Measurements from ENCODE around the gene LRRIQ1. TPM values are rescaled to one million over a fixed set of nuclear protein-coding genes. Genes with fewer than 3 reads are reported as not detected.

LRRIQ1 gene
- total and polyA plus RNA-seq, 2 of the 13 experiments (the other 11 are each of a cell fraction or from before 2014, with no cell fraction given): not detected

GRCh38 chr12:85280984-85281630, 245.0 kb downstream of the LRRIQ1 start:
- H3K27ac ChIP-seq (ENCODE audit: extremely low read length, insufficient read depth, low read length): no peak overlapping the region
- no peaks in the 10 kb centered on the region for H3K79me2 ChIP-seq (ENCODE audit: insufficient read depth, low read length)
- 33% methylated on average over 15 of the region's 15 CpGs for WGBS (ENCODE audit: low lambda C conversion rate)
- H3K4me2 ChIP-seq (ENCODE audit: low read depth, low read length): no peak overlapping the region
- H3K4me3 ChIP-seq (replicated peaks in 1 of 3; ENCODE audit: insufficient read depth in 1 of 3, low read depth in 2 of 3, low read length in 3 of 3): no peak overlapping the region
- H2AFZ ChIP-seq (ENCODE audit: low read length): no peak overlapping the region
- no peaks in the 10 kb centered on the region for H3K36me3 ChIP-seq (replicated peaks in 1 of 2; ENCODE audit: control insufficient read depth in 1 of 2, insufficient read depth in 2 of 2, low read length in 2 of 2)
- no peaks in the 10 kb centered on the region for H3K9me3 ChIP-seq (ENCODE audit: low read length)
- DNase-seq (ENCODE audit: low spot score): no peak
- BruUV-seq (replicated peaks): no TSS peak
- H3K9ac ChIP-seq (ENCODE audit: insufficient read depth, low read depth, low read length): no peak overlapping the region
- no peak for FAIRE-seq
- no peaks in the 10 kb centered on the region for H4K20me1 ChIP-seq (ENCODE audit: insufficient read depth, low read length)
- TF ChIP-seq ATRX (CRISPR knock-in tag; IDR thresholded peaks at IDR 0.05; ENCODE audit: borderline replicate concordance) (no peak), KLF15 (CRISPR knock-in tag; IDR thresholded peaks at IDR 0.05; ENCODE audit: borderline replicate concordance) (no peak), ZHX2 (IDR thresholded peaks at IDR 0.05; ENCODE audit: low read depth) (no peak), ZHX2 (CRISPR knock-in tag; IDR thresholded peaks at IDR 0.05; ENCODE audit: borderline replicate concordance) (no peak), EEA1 (CRISPR knock-in tag; IDR thresholded peaks at IDR 0.05; ENCODE audit: borderline replicate concordance) (no peak), CBX2 (IDR thresholded peaks at IDR 0.05; ENCODE audit: low read depth, low read length) (peak; percentile 86), CBX2 (CRISPR knock-in tag; IDR thresholded peaks at IDR 0.05; ENCODE audit: low read depth) (no peak; the same call in 1 of the 2 replicates), ATF2 (CRISPR knock-in tag; IDR thresholded peaks at IDR 0.05) (no peak)
- POLR2A ChIA-PET: no interaction called here
- ATAC-seq: no peak
- CTCF ChIA-PET (ENCODE audit: low intra/inter-chr PET ratio, low total read pairs): no interaction called here
- in situ Hi-C loops (cut with HindIII; ENCODE audit: extremely low pct_ligation_motif_present, low pct_unique_long_range_greater_than_20kb): no loop called here
- intact Hi-C loops (cut with micrococcal nuclease; ENCODE audit: unreplicated experiment): no loop called here
- H3K4me1 ChIP-seq (ENCODE audit: insufficient read depth, low read length): 0 out of 2 replicates have a peak, but pooled peaks cover 5% of the 10 kb centered on the region
- peaks cover 5 to 32% of the 10 kb centered on the region in 2 experiments; a peak in 4 of 5 replicates for H3K27me3 ChIP-seq (ENCODE audit: control insufficient read depth in 1 of 2, insufficient read depth in 2 of 2, low read length in 2 of 2)
